Glutamatergic neuron (in vitro differentiated cells): ENCODE results near the gene SMPD2. TPM values are rescaled to one million over a fixed set of nuclear protein-coding genes. Genes with fewer than 3 reads are reported as not detected.

Experiments
- DNase-seq: peaks from one replicate; pipeline ENCODE4 v3.0.0; 2022
- H3K27ac Mint-ChIP-seq: one replicate; pipeline ENCODE4 v1.8.0; 2020; ENCODE audit warnings: mild to moderate bottlenecking, mixed read lengths, inconsistent platforms; ENCODE audit not compliant: unreplicated experiment
- H3K27me3 Mint-ChIP-seq: one replicate; pipeline ENCODE4 v1.8.0; 2020; ENCODE audit warnings: mild to moderate bottlenecking, moderate library complexity, mixed read lengths, inconsistent platforms; ENCODE audit not compliant: unreplicated experiment
- H3K36me3 Mint-ChIP-seq: one replicate; pipeline ENCODE4 v1.8.0; 2020; ENCODE audit warnings: mild to moderate bottlenecking, mixed read lengths, inconsistent platforms; ENCODE audit not compliant: unreplicated experiment
- H3K4me1 Mint-ChIP-seq: one replicate; pipeline ENCODE4 v1.8.0; 2020; ENCODE audit warnings: mild to moderate bottlenecking, low read depth, mixed read lengths, inconsistent platforms; ENCODE audit not compliant: unreplicated experiment
- H3K4me3 Mint-ChIP-seq: one replicate; pipeline ENCODE4 v1.8.0; 2020; ENCODE audit warnings: mild to moderate bottlenecking, mixed read lengths, inconsistent platforms; ENCODE audit not compliant: unreplicated experiment
- H3K9me3 Mint-ChIP-seq: one replicate; pipeline ENCODE4 v1.8.0; 2020; ENCODE audit warnings: mild to moderate bottlenecking, moderate library complexity, mixed read lengths, inconsistent platforms; ENCODE audit not compliant: unreplicated experiment
- total RNA-seq: library from RNA; stranded (reverse); fragmentation: NEBNext Ultra II Directional; extraction: Animal tissue kit (Norgen Biotek cat#: 25700); gene quantifications from one replicate; pipeline ENCODE4 v1.2.1, GENCODE V29; 2021; ENCODE audit not compliant: unreplicated experiment
- TF ChIP-seq, protein P1 (sequence below): fragments of 200-600 bp; sonication (generic); IDR thresholded peaks from one replicate; pipeline ENCODE4 v1.5.0; 2021; ENCODE audit not compliant: partially characterized antibody, unreplicated experiment

Gene SMPD2
- total RNA-seq, 1 donor from 2014 or later: 6.4 TPM

DNA sequence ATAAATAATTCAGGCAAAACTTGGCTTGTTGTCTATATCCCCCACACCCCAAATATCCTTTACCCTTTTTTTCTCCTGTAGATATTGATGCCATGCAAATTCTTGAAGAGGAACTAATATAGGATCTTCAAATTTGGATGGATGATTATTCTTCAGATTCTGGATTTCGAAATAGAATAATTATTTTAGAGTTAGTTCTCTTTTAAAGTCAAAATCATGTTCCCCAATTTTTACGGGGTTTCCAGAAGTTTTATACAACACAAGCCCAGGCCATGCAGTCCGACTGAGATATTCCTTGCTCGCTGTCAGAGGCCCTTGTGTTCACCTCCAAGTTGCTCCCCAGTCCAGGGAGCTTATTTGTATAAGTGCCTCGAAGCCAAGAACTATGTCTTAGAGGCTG lies 4.5 kb upstream of the SMPD2 start:
- Mint-ChIP-seq H3K4me1 (no peaks in the 10 kb centered on the region), H3K4me3 (no peak overlapping the region), H3K36me3 (no peaks in the 10 kb centered on the region), H3K27ac (no peak overlapping the region), H3K9me3 (peaks cover 7% of the 10 kb centered on the region), H3K27me3 (peaks cover 3% of the 10 kb centered on the region)
- DNase-seq: no peak
- TF ChIP-seq, protein P1, sequence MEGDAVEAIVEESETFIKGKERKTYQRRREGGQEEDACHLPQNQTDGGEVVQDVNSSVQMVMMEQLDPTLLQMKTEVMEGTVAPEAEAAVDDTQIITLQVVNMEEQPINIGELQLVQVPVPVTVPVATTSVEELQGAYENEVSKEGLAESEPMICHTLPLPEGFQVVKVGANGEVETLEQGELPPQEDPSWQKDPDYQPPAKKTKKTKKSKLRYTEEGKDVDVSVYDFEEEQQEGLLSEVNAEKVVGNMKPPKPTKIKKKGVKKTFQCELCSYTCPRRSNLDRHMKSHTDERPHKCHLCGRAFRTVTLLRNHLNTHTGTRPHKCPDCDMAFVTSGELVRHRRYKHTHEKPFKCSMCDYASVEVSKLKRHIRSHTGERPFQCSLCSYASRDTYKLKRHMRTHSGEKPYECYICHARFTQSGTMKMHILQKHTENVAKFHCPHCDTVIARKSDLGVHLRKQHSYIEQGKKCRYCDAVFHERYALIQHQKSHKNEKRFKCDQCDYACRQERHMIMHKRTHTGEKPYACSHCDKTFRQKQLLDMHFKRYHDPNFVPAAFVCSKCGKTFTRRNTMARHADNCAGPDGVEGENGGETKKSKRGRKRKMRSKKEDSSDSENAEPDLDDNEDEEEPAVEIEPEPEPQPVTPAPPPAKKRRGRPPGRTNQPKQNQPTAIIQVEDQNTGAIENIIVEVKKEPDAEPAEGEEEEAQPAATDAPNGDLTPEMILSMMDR: no peak

DNA sequence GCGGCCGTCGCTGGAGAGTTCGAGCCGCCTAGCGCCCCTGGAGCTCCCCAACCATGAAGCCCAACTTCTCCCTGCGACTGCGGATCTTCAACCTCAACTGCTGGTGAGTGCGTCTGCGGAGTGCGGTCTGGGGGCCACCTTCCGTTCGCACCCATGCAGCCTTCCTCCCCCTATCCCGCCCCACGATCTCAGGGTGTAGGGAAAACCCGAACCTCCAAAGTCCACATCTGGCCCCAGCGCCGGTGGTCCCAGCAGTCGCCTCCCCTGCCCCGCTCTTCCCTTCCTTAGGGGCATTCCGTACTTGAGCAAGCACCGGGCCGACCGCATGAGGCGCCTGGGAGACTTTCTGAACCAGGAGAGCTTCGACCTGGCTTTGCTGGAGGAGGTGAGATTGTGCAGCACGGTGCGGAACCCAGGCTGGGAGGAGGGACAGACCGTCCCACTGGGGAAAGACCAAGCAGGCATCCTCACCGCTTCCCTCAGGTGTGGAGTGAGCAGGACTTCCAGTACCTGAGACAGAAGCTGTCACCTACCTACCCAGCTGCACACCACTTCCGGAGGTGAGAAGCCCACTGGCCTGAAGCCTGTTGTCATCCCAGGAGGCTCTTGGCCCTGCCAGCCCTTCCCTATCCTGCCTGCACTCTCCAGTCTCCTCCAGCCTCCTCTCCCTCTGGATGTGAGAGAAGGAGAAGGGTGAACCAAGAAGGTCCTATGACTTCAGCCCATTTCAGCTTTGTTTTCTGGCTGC lies 719 bp downstream of the SMPD2 start:
- DNase-seq: peak; percentile 64
- TF ChIP-seq, protein P1: no peak

DNA sequence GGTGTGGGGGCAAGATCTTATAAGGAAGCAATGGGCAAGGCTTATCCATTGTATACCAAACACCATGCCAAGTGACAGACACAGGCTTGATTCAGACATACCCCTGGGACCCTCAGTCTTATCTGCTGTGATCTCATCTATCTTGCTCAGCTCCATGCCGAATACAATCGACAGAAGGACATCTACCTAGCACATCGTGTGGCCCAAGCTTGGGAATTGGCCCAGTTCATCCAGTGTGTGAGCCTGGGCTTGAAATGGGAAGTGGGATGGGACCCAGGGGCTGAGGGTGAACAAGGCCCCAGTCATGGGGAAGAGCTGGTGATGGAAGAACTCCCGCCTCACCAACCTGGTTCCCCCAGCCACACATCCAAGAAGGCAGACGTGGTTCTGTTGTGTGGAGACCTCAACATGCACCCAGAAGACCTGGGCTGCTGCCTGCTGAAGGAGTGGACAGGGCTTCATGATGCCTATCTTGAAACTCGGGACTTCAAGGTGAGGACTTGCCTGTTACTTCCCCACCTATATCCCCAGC lies 1.9 kb downstream of the SMPD2 start:
- DNase-seq: no peak
- Mint-ChIP-seq H3K4me3 (peak overlapping the region; percentile 89), H3K9me3 (peaks cover 23% of the 10 kb centered on the region), H3K27me3 (peaks cover 30% of the 10 kb centered on the region), H3K36me3 (no peaks in the 10 kb centered on the region), H3K27ac (peak overlapping the region; percentile 73), H3K4me1 (no peaks in the 10 kb centered on the region)
- TF ChIP-seq, protein P1: no peak

More for the DNA sequence above, 719 bp downstream of the SMPD2 start:
- peak overlapping the region; percentile 64 for H3K27ac Mint-ChIP-seq
- H3K36me3 Mint-ChIP-seq: no peaks in the 10 kb centered on the region
- peak overlapping the region; percentile 89 for H3K4me3 Mint-ChIP-seq
- H3K27me3 Mint-ChIP-seq: peaks cover 24% of the 10 kb centered on the region
- no peaks in the 10 kb centered on the region for H3K4me1 Mint-ChIP-seq
- peaks cover 21% of the 10 kb centered on the region for H3K9me3 Mint-ChIP-seq

DNA sequence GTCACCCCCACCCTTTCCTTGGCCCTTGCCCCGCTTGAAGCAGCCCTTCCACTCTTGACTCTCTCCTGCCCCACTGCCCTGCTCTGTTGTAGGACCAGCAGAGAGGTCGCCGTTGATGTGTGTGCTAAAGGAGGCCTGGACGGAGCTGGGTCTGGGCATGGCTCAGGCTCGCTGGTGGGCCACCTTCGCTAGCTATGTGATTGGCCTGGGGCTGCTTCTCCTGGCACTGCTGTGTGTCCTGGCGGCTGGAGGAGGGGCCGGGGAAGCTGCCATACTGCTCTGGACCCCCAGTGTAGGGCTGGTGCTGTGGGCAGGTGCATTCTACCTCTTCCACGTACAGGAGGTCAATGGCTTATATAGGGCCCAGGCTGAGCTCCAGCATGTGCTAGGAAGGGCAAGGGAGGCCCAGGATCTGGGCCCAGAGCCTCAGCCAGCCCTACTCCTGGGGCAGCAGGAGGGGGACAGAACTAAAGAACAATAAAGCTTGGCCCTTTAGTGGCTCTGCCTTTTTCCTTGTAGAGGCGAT lies 3.0 kb downstream of the SMPD2 start:
- TF ChIP-seq, protein P1: no peak
- no peak overlapping the region for H3K4me3 Mint-ChIP-seq
- no peak for DNase-seq
- H3K9me3 Mint-ChIP-seq: peaks cover 24% of the 10 kb centered on the region
- peak overlapping the region; percentile 12 for H3K27ac Mint-ChIP-seq
- H3K36me3 Mint-ChIP-seq: no peaks in the 10 kb centered on the region
- peaks cover 35% of the 10 kb centered on the region for H3K27me3 Mint-ChIP-seq
- H3K4me1 Mint-ChIP-seq: peaks cover 1% of the 10 kb centered on the region

DNA sequence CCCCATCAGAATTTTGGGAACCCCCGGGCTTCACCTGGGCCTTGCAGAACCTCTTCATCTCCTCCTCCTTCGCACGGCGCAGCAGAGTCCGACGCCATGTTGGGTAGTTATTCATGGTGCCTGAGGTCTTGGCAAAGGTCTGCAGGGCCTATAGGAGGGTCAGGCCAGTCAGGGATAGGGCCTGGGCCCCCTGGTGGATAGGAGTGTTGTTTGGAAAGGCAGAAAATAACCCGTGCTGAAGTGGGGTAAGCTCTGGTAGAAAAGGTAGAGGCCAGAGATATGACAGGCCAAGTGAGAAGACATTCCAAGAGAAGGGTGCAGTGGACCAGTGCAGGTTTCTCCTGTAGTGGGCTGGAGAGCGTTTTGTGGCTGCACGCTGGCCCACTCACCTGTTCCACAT lies 4.9 kb downstream of the SMPD2 start:
- no peak for DNase-seq
- peaks cover 20% of the 10 kb centered on the region for H3K9me3 Mint-ChIP-seq
- TF ChIP-seq, protein P1: no peak
- no peaks in the 10 kb centered on the region for H3K36me3 Mint-ChIP-seq
- H3K4me1 Mint-ChIP-seq: peaks cover 4% of the 10 kb centered on the region
- peaks cover 36% of the 10 kb centered on the region for H3K27me3 Mint-ChIP-seq
- no peak overlapping the region for H3K27ac Mint-ChIP-seq
- H3K4me3 Mint-ChIP-seq: peak overlapping the region; percentile 20
